Activated CD4-positive, alpha-beta T cell treated with anti-CD3 and anti-CD28 coated beads for 1 hour (primary cell): ENCODE data around the gene MAK.
A peak's percentile ranks its signal among the peaks of the same experiment; 100 is the strongest.
"Not testable (repeated sequence)": the region's sequence is repeated elsewhere in the genome, so short reads cannot be mapped to it uniquely, and the experiment has no call there.

ENCODE experiments used
- DNase-seq: peaks from one replicate; pipeline ENCODE4 v3.0.0-alpha.2; 2020

The MAK gene

GRCh38 chr6:10771371-10771894 lies 66.9 kb downstream of the MAK start:
- no peak for DNase-seq

GRCh38 chr6:10769419-10769818 lies 68.9 kb downstream of the MAK start:
- DNase-seq = no peak

- DNase-seq = no peak
Measured at GRCh38 chr6:10763006-10763405, 75.3 kb downstream of the MAK start.

- no peak for DNase-seq
Measured at GRCh38 chr6:10759884-10760329, 78.4 kb downstream of the MAK start.

GRCh38 chr6:10759312-10759839 lies 79.0 kb downstream of the MAK start:
- no peak for DNase-seq

GRCh38 chr6:10756085-10756484 lies 82.3 kb downstream of the MAK start:
- DNase-seq = no peak

- DNase-seq = not testable (repeated sequence)
Measured at GRCh38 chr6:10751757-10752156, 86.6 kb downstream of the MAK start.

GRCh38 chr6:10750568-10750967 lies 87.8 kb downstream of the MAK start:
- DNase-seq = not testable (repeated sequence)

GRCh38 chr6:10749734-10750133 lies 88.6 kb downstream of the MAK start:
- no peak for DNase-seq

- DNase-seq = peak; percentile 99
Measured at GRCh38 chr6:10747251-10747972, 90.9 kb downstream of the MAK start, which contains the start of gene TMEM14B. Gene TMEM14B, plus strand, starts transcription at chr6:10747805. Its CDS starts 1,441 bp downstream, at chr6:10749246.

- DNase-seq = no peak
Measured at GRCh38 chr6:10746915-10747250, 91.5 kb downstream of the MAK start.

- no peak for DNase-seq
Measured at GRCh38 chr6:10745116-10745515, 93.2 kb downstream of the MAK start.

GRCh38 chr6:10743515-10743914 lies 94.8 kb downstream of the MAK start:
- DNase-seq = no peak

GRCh38 chr6:10742251-10742650 lies 96.1 kb downstream of the MAK start:
- DNase-seq = no peak

GRCh38 chr6:10741643-10742042 lies 96.7 kb downstream of the MAK start:
- DNase-seq = not testable (repeated sequence)

GRCh38 chr6:10740061-10740460 lies 98.3 kb downstream of the MAK start:
- no peak for DNase-seq

GRCh38 chr6:10736731-10737130 lies 101.6 kb downstream of the MAK start:
- no peak for DNase-seq

- no peak for DNase-seq
Measured at GRCh38 chr6:10733863-10734262, 104.5 kb downstream of the MAK start.

- DNase-seq = no peak
Measured at GRCh38 chr6:10733151-10733715, 105.1 kb downstream of the MAK start.

- no peak for DNase-seq
Measured at GRCh38 chr6:10730254-10730653, 108.1 kb downstream of the MAK start.

GRCh38 chr6:10725716-10726115 lies 112.6 kb downstream of the MAK start:
- no peak for DNase-seq

- DNase-seq = no peak
Measured at GRCh38 chr6:10725044-10725443, 113.3 kb downstream of the MAK start.

- DNase-seq = no peak
Measured at GRCh38 chr6:10723567-10723881, 114.8 kb downstream of the MAK start.

GRCh38 chr6:10722820-10723566 lies 115.3 kb downstream of the MAK start, which contains the start of gene TMEM14C:
Gene TMEM14C, plus strand, starts transcription at chr6:10723070. Its CDS starts 1,544 bp downstream, at chr6:10724614.
- DNase-seq = peak; percentile 64
